ENCODE results near the gene CPTP.
"Not testable (repeated sequence)": the region's sequence is repeated elsewhere in the genome, so short reads cannot be mapped to it uniquely, and the experiment has no call there.

CPTP gene

GRCh38 chr1:1306070-1306660 lies 18.4 kb upstream of the CPTP start:
- FAIRE-seq (no peak), DNase-seq (ENCODE audit: low spot score) (no peak)

- peak; percentile 5 for FAIRE-seq
- DNase-seq (ENCODE audit: low spot score) = no peak
Measured at GRCh38 chr1:1306661-1307260, 17.8 kb upstream of the CPTP start.

- FAIRE-seq (no peak), DNase-seq (ENCODE audit: low spot score) (no peak)
Measured at GRCh38 chr1:1307261-1307922, 17.2 kb upstream of the CPTP start.

GRCh38 chr1:1307923-1308755 lies 16.5 kb upstream of the CPTP start, which contains the start of the genes ACAP3 and PUSL1:
ACAP3 (minus strand) TSS chr1:1307930; CDS start chr1:1307815, 115 bp downstream.
PUSL1 (plus strand) TSS chr1:1308597; CDS start chr1:1308644, 47 bp downstream.
- FAIRE-seq = peak; percentile 52
- peak; percentile 93 for DNase-seq (ENCODE audit: low spot score)

- FAIRE-seq = no peak
- DNase-seq (ENCODE audit: low spot score) = no peak
Measured at GRCh38 chr1:1308756-1309250, 15.8 kb upstream of the CPTP start.

- DNase-seq (ENCODE audit: low spot score) (no peak), FAIRE-seq (no peak)
Measured at GRCh38 chr1:1309251-1310108, 15.1 kb upstream of the CPTP start.

GRCh38 chr1:1310109-1310385 lies 14.6 kb upstream of the CPTP start:
- FAIRE-seq (no peak), DNase-seq (ENCODE audit: low spot score) (no peak)

- DNase-seq (ENCODE audit: low spot score) (no peak), FAIRE-seq (no peak)
Measured at GRCh38 chr1:1310476-1311053, 14.0 kb upstream of the CPTP start.

GRCh38 chr1:1311107-1312104 lies 13.2 kb upstream of the CPTP start:
- FAIRE-seq = no peak
- DNase-seq (ENCODE audit: low spot score) = no peak

GRCh38 chr1:1312450-1313314 lies 11.9 kb upstream of the CPTP start:
- no peak for DNase-seq (ENCODE audit: low spot score)
- no peak for FAIRE-seq

GRCh38 chr1:1313500-1314236 lies 10.9 kb upstream of the CPTP start:
- no peak for FAIRE-seq

GRCh38 chr1:1314237-1314586 lies 10.4 kb upstream of the CPTP start:
- FAIRE-seq (no peak), DNase-seq (ENCODE audit: low spot score) (no peak)

More at GRCh38 chr1:1313500-1314236, 10.9 kb upstream of the CPTP start:
- no peak for DNase-seq (ENCODE audit: low spot score)

- FAIRE-seq (no peak), DNase-seq (ENCODE audit: low spot score) (no peak)
Measured at GRCh38 chr1:1314678-1315335, 9.8 kb upstream of the CPTP start.

GRCh38 chr1:1315435-1315954 lies 9.1 kb upstream of the CPTP start:
- FAIRE-seq (no peak), DNase-seq (ENCODE audit: low spot score) (no peak)

- DNase-seq (ENCODE audit: low spot score); FAIRE-seq: not testable (repeated sequence)
Measured at GRCh38 chr1:1316199-1316598, 8.4 kb upstream of the CPTP start.

GRCh38 chr1:1317420-1317819 lies 7.2 kb upstream of the CPTP start:
- no peak for DNase-seq (ENCODE audit: low spot score)
- no peak for FAIRE-seq

GRCh38 chr1:1318131-1318652 lies 6.4 kb upstream of the CPTP start:
- DNase-seq (ENCODE audit: low spot score) (peak; percentile 50), FAIRE-seq (no peak)
